ENCODE data around the gene GALK2.
"Not testable (repeated sequence)": the region's sequence is repeated elsewhere in the genome, so short reads cannot be mapped to it uniquely, and the experiment has no call there.

GALK2 gene

GRCh38 chr15:49155834-49156627 is 14.0 kb upstream of the GALK2 start:
- in situ Hi-C loops (cut with MboI; ENCODE audit: low sequenced_read_pairs): no loop called here

DNA sequence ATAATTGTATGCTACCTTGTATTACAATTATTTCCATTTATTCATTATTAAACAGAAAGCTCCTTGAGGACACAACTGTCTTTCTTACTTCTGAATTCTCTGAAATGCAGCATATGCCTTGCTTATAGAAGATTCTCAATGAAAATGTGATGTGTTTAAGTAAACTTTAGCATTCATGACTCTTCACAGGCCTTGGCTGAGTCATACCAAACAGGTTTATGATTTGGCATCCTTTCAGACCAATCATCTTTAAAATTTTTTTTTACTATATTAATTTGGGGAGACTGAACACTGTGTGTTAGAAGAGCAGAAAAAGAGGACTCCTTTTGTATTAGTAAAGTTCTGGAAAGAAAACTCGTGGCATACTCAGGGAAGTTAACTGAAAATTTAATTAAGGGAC is 6.4 kb upstream of the GALK2 start:
- in situ Hi-C loops (cut with MboI; ENCODE audit: low sequenced_read_pairs): no loop called here

DNA sequence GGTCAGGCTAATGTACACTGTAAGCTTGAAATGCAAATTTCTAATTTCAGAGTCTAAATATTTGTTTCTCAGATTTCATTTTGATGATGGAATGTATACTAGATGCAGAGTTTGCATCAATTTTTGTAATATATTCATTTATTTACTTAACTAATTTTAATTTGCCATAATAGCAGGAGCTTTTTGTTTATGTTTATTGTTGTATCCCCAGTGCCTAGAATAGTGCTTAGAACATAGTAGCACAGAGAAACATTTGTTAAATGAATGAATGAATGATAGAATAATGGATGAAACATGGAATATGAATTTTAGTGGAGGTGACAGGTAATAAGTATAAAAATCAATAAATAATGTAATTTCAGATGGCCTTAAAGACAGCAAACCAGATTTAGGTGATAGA is 5.2 kb upstream of the GALK2 start:
- in situ Hi-C loops (cut with MboI; ENCODE audit: low sequenced_read_pairs): no loop called here

DNA sequence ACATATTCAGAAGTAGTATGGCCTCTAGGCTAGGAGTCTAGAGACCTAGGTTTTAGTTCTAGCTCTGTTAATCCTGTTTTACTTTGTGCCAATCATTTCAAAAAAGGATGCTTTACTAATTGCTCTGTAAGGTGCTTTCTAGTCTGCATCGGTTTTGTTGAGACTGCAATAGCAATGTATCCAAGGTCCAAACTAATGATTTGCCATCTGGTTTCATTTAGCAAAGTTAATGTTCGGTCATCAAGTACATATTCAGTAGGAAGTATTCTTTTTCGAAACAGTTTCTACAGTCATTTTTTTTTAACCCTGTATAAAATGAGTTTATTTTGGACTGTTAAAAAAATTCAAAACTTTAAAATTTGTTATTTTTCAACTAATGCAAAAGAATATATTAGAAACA is 2.0 kb upstream of the GALK2 start:
- in situ Hi-C loops (cut with MboI; ENCODE audit: low sequenced_read_pairs): no loop called here

DNA sequence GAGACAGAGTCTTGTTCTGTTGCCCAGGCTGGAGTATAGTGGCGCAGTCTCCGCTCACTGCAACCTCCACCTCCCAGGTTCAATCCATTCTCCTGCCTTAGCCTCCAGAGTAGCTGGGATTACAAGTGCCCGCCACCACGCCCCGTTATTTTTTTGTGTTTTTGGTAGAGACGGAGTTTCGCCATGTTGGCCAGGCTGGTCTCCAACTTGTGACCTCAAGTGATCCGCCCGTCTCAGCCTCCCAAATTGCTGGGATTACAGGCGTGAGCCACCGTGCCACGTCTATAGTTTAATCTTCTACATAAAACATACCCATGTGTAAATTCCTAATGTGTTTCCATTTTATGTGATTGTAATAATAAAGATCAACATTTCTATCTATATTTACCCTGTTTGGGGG is 1.7 kb downstream of the GALK2 start:
- in situ Hi-C loops (cut with MboI; ENCODE audit: low sequenced_read_pairs): no loop called here

DNA sequence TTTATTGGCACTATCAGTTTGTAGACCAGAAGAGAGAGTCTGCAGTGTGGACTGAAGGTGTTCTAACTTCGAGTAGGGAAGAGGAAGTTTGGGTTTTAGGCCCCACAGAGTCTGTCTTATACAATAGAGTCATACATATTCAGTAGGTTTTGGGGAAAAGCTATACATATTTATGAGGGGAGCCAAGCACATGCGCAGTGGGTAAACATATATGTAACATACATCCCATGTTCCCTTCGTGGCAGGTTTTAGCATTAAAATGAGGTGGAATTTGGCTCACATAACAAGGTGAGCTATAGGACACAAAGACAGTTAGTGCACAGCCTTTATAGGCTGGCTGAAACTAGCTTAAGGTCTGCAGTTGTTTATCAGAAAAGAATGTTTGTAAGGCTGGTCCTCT is 4.9 kb downstream of the GALK2 start:
- in situ Hi-C loops (cut with MboI; ENCODE audit: low sequenced_read_pairs): no loop called here

DNA sequence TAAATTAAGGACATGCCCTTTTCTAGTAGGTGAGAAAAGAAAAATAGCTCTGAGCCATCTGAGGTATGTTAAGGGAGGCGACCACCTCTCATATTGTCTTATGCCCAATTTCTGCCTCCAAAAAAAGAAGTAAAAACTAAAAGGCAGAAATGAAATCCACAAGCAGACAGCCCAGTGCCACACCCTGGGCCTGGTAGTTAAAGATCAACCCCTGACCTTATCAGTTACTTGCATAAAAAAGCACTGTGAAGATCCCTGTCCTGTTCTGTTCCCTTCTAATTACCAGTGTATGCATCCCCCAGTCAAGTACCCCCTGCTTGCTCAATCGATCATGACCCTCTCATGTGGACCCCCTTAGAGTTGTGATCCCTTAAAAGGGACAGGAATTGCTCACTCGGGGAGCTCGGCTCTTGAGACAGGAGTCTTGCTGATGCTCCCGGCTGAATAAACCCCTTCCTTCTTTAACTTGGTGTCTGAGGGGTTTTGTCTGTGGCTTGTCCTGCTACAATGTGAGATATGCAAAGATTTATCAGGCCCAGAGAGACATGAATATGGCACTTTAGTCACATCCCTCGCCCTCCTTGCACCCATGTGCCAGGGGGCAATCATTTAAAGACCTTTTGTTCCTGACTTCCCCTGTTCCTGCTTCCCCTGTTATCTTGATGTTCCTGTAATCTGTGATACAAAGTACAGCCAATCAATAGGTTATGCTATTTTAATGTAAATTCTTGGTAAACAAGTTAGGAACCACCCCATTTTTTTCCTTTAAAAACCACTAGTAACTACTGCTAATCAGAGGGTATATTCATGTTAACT is 5.7 kb downstream of the GALK2 start:
- in situ Hi-C loops (cut with MboI; ENCODE audit: low sequenced_read_pairs): not testable (repeated sequence)

GRCh38 chr15:49178497-49178896 is 8.4 kb downstream of the GALK2 start:
- in situ Hi-C loops (cut with MboI; ENCODE audit: low sequenced_read_pairs): no loop called here

DNA sequence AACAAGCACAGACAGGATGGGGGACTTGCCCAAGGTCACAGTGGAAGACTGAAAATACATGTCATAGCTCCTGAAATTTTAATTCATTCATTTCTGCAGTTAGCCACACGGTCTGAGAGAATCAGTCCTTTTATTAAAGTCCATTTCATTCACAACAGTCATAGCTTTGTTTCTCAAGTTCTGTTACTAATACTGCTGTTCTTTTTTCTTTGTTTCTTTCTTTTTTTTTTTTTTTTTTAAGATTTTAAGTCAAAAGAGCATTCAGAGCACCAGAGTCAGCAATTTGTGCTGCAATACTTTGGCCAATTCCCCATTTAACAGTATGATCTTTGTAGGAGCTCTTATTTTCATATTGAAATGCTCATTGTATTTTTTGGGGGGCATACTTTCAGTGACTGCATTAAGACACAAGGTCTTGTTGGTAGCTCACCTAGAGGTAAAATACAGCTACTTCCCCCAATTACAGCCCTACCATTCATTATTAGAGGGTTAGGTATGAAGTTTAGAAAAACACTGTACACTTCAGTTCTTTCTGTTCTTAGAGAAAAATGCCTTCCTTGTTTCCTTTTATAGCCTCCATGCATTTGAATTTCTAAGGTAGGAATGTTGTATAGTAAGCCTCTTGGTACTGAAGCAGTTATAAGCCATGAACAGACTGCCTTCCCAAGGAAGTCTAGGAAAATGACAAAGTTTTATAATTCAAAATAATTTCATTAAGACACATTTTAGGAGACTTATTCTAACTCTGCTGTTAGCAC is 9.6 kb downstream of the GALK2 start:
- in situ Hi-C loops (cut with MboI; ENCODE audit: low sequenced_read_pairs): no loop called here

DNA sequence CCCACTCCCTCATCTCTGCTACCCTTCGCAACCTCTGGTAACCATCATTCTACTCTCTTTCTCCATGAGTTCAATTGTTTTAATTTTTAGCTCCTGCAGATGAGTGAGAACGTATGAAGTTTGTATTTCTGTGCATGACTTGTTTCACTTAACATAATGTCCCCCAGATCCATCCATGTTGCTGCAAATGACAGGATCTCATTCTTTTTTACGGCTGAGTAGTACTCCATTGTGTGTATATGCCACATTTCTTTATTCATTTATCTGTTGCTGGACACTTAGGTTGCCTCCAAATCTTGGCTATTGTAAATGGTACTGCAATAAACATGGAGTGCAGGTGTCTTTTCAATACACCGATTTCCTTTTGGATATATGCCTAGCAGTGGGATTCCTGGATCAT is 12.1 kb downstream of the GALK2 start:
- in situ Hi-C loops (cut with MboI; ENCODE audit: low sequenced_read_pairs): no loop called here

DNA sequence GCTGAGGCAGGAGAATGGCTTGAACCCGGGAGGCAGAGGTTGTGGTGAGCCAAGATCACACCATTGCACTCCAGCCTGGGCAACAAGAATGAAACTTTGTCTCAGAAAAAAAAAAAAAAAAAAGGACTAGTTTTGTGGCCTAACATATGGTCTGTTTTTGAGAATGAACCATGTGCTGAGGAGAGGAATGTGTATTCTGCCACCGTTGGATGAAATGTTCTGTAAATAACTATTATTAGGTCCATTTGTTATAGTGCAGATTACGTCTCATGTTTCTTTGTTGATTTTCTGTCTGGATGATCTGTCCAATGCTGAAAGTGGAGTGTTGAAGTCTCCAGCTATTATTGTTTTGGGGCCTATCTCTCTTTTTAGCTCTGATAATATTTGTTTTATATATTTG is 13.7 kb downstream of the GALK2 start:
- in situ Hi-C loops (cut with MboI; ENCODE audit: low sequenced_read_pairs): not testable (repeated sequence)

GRCh38 chr15:49185473-49185872 is 15.4 kb downstream of the GALK2 start:
- in situ Hi-C loops (cut with MboI; ENCODE audit: low sequenced_read_pairs): no loop called here

- in situ Hi-C loops (cut with MboI; ENCODE audit: low sequenced_read_pairs): no loop called here
These were observed 17.6 kb downstream of the GALK2 start for GRCh38 chr15:49187549-49188245.

- in situ Hi-C loops (cut with MboI; ENCODE audit: low sequenced_read_pairs): no loop called here
These were observed 18.9 kb downstream of the GALK2 start for GRCh38 chr15:49188933-49189332.

DNA sequence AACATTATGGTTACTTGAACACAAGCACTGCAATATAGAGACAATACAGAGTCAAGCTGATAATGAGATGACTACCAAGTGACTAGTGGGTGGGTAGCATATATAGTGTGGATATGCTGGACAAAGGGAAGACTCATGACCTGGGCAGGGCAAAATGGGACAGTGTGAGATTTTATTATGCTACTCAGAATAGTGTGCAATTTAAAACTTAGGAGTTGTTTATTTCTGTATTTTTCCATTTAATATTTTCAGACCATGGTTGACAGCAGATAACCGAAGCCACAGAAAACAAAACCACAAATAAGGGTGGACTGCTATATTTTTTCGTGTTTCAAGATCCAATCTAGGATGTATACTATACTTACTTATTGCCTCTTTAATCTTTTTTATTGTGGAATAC is 19.6 kb downstream of the GALK2 start:
- in situ Hi-C loops (cut with MboI; ENCODE audit: low sequenced_read_pairs): no loop called here

DNA sequence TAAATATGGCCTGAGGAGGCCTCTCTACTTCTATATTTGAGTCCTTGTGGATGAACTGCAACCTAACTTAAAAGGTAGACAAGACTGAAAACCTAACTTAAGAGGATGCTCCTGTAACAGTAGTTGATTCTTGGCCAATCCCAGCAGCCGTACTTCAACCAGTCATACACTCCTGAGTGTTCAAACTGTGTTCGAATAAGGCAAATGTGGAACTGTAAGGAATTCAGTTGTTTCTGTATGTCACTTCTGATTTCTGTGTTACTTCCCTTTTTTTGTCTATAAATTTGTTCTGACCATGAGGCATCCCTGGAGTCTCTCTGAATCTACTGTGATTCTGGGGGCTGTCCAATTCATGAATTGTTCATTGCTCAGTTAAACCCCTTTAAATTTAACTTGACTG is 20.5 kb downstream of the GALK2 start:
- in situ Hi-C loops (cut with MboI; ENCODE audit: low sequenced_read_pairs): no loop called here

- in situ Hi-C loops (cut with MboI; ENCODE audit: low sequenced_read_pairs): no loop called here
These were observed 21.8 kb downstream of the GALK2 start for GRCh38 chr15:49191892-49192291.

GRCh38 chr15:49196856-49197255 is 26.8 kb downstream of the GALK2 start:
- in situ Hi-C loops (cut with MboI; ENCODE audit: low sequenced_read_pairs): no loop called here

- in situ Hi-C loops (cut with MboI; ENCODE audit: low sequenced_read_pairs): no loop called here
These were observed 29.6 kb downstream of the GALK2 start for GRCh38 chr15:49199666-49200065.

GRCh38 chr15:49200347-49200746 is 30.3 kb downstream of the GALK2 start:
- in situ Hi-C loops (cut with MboI; ENCODE audit: low sequenced_read_pairs): no loop called here

GRCh38 chr15:49208102-49208501 is 38.1 kb downstream of the GALK2 start:
- in situ Hi-C loops (cut with MboI; ENCODE audit: low sequenced_read_pairs): not testable (repeated sequence)
